COLO668 (cell line): Measurements from ENCODE around the gene XPO6.

Source experiments
- DNase-seq: peaks from one replicate; lab custom pipeline; 2025; ENCODE audit not compliant: unreplicated experiment; lab: John Stamatoyannopoulos, UW

The XPO6 gene

DNA sequence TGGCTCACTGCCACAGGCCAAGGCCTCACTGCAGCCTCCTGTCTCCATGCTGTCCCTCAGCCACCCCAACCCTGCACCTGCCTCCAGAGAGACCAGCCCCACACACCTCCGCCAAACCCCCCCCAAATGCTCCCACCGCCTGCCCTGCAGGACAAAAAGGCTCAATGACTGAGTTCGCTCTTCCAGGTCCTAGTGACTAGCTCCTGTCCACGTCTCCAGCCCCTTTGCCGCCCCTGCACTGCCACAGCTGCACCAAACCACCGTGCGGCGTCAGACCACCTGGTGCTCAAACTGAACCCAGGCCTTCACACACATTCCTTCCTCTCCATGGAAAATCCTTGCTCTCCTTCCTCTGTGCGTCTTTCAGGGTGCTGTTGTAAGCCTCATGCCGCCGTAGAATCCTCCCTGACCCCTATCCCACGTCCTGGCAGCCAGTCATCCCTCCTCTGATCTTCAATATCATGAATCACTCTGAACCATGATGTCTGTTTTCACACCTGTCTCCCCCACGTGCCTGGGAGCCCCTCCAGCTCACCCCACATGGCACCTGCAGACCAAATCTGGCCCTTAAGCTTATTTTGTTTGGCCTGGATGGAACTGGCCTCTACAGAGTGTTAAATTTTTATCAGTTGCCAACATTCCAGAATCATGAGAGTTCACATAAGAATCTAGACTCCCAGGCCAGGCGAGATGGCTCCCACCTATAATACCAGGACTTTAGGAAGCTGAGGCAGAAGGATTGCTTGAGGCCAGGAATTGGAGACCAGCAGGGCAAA is 144.0 kb downstream of the XPO6 start:
- DNase-seq = no peak

DNA sequence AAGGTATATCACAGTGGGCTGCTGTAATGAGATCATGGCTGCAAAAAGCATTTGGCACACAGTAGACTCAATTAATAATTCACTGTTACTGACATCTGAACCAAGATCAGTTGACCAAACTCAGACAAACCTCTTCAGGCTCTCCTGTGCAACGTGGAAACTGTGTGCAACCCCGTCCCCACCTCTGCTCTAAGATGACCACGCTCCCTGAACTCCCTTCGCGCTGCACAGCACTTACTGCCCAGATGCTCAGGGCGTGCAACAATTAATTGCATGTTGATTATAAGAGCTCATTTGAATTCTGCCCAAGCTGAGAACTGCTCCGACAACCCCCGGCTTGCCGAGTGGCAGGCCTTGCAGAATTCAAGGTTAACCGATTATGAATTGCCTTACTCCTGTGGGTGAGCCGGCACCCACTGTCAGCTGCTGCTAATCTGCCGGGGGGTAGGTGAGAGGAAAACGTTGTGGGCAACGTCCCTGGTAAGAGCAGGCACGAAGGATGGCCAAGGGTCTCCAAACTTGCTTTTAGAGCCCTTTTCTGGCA is 147.0 kb downstream of the XPO6 start:
- DNase-seq = no peak

DNA sequence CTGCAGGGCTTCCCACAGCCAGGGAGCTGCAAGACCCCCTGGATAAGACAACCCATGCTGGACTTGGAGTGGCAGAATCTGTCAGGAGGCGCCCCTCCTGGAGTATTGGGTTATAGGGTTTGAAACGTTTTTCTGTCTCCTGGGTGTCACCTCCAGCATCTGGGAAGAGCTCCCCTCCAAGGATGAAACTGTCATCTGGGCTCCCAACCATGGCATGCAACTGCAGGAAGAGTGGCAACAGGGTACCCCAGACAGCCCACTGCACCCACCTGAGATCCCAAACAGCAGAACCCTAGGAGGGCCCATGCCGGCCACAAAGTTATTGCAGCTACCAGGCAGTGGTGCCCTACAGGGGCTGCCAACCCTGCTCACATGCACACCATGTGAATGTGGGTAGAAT is 147.6 kb downstream of the XPO6 start:
- no peak for DNase-seq

DNA sequence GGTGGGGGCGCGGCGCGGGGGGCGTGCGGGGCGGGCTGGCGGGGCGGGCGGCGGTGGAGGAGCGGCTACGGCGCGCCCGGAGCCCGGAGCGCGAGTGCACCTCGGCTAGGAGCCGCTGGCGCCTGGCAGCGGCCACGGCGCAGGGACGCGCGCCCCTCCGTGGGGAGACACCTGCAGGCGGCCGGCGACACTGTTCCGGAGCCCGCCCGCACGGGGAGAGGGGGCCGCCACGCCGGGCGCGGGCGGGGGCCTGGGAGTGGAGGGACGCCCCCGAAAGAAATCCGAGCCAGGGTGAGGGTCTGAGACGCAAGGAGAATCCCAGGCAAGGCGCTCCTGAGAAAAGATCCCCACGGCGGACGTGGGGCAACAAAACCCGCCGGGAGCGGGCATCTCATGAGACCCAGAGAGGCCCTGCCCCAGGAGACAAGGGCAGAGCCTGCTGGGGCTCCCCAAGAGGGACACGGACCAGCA is 148.1 kb downstream of the XPO6 start, which contains the start of gene GSG1L:
Gene GSG1L (minus strand): TSS at position 124 of the 471 bp plus-strand sequence. CDS start 290 bp downstream, outside the sequence.
- peak; percentile 35 for DNase-seq

DNA sequence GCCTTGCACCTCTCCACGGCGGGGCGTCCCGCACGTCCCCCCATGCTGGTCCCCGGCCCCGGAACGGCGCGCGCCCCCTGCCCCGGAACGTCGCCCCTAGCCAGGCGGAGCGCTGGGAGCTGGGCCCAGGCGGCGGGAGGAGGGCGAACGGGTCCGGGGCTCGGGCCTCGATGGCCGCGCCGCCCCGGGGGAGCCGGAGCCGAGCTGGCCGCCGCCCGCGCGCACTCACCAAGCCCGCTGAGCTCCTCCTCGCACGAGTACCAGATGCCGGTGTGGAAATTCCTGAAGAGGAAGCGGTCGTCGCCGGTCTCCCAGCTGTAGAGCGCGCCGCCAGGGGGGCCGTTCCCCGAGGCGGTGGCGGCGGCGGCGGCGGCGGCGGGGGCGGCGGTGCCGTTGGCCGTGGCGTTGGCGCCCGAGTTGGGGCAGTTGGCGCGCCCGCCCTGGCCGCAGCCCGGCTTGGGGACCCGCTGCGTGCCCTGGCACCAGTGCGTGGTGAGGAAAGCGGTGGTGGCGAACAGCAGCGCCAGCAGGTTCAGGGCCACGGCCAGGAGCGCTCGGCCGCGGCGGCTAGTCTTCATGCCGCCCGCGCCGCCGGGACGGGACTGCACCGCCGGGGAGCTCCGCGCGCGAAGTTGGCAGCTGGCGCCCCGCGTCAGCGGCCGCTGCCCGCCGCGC is 148.8 kb downstream of the XPO6 start:
- peak; percentile 35 for DNase-seq

DNA sequence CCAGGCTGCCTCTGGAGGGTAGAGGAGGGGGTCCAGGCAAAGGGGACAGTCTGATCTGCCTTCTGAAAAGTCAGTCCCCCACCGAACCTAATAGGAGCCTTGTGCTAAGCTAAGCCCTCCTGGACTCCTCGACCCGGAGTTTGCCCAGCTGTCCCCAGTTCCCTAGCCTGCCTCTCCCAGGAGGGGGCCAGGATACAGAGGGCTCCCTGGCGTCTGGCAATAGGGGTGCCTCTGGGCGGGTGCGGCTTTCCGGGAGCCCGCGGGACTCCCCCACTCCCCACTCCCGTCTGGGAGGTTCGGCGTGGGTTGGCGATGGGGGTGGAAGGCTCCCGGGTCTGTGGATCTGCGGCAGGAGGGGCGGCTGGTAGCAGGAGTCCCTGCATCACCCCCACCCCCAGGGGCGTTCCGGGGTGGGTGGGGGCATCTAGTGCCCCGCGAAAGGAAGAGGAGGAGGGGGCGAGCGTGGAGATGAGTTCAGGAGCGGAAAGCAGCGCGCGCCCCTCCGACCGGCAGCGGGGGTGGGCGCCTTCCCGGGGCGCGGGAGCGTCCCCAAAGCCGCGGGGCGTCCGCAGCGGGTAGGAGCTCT is 149.4 kb downstream of the XPO6 start:
- no peak for DNase-seq

DNA sequence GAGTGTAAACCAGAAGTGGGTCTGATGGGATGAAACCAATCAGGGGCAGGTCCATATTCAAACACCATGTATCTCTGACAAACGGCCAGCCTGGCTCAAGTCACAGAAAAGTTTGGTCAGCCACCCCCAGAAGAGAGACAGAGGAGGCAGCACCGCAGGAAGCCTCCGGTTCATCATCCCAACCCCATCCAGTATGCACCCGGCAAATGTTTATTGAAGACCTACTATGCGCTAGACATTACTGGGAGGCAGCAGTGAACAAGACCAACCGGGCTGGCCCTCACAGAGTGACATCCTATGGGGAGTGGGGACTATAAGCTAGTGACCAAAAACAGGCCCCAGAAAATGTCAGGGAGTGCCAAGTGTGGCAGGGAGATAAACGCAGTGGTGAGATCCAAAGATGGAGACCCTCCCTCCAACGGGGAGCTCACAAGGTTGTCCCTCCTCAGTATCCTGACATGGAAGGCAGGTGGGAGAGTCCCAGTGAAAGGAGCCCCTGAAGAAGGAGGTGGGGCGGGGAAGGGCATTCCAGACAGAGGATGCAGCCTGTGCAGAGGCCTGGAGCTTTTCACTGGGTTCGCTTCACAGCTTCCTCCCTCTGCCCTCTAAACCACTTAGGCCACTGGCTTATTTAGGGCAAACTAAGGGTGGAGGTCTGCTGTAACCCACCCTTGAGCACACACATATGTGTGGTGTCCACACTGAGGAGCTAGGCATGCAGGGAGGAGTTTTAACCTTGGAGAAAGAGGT is 150.2 kb downstream of the XPO6 start:
- DNase-seq = no peak

DNA sequence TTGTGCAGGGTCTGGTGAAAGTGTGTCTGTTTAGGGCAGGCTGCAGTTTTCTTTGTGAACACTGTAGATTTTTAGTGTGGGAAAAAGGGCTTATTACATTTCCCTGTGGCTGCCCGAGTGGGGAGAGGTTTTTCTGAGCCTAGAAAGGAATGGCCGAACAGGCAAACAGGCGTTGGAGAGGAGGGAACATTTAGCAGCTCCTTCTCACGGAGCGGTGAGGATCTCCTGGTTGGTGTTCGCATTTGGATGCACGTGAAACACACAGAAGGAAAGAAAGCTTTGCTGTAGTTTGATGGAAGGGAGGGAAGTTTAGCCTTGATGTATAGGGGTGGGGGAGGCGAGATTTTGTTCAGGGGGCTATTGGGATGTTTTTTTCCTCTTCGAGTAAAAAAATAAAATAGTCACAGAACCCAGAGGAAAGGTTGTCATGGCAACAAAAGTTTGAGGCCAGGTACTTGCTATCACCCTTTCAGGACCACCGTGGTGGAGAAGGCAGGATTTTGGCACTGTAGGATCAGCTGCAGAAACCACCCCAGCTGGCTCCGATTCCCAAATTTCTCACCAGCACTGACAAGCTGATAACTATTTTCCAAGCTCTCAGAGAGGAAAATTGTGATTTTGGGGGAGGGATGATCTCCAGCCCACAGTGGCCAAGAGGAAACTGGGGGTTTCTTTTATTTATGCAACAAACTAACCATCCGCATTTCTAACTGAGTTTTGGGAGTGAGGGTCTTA is 151.8 kb downstream of the XPO6 start:
- no peak for DNase-seq

DNA sequence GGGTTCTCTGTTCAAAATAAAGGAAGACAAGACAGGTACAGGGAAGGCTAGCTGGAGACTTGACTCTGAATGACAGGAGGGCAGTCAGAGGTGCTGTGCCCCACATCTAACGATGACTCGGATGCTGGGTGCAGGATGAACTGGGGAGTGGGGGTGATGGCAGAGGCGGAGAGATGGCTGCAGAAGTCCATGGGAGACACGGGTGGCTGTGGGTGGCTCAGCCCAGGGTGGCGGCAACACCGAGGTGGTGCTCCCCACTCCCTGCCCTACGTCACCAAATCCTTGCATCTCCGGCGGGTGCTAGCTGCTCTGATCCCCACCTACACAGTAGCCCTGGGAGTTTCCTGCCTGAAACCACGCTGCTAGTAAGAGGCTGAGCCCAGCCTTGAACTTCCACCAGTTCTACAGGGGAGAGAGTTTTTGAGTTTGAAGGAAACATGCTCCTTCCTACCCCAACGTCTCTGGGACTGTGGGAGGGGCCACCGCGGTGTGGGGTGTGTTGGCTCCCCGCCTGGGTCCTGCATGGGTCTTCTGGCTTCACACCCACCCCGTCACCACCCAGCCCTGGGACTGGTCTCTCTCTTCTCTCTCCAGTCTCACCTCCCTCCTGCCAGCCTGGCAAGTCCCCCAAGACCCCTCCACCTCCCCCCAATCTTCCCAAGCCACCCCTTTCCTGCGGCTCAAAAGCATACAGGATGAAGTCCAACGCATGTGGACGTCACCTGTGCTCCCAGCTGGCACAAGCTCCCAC is 152.8 kb downstream of the XPO6 start:
- no peak for DNase-seq

DNA sequence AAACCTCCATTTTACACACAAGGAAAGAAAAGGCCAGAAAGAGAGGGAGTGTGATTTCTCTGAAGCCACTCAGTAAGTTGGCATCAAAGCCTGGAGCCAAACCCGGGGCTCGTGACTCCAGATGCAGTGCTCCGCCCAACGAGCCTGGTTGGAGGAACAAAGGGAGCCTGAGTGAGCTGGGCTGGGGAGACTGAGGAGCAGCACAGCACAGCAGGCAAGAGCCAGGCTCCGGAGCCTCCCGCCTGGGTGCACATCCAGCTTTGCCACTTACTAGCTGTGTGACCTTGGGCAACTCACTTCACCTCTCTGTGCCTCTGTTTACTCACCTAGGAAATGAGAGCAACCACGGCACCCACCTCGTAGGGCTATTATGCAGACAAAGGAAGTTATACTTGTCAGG is 153.8 kb downstream of the XPO6 start:
- DNase-seq = no peak

DNA sequence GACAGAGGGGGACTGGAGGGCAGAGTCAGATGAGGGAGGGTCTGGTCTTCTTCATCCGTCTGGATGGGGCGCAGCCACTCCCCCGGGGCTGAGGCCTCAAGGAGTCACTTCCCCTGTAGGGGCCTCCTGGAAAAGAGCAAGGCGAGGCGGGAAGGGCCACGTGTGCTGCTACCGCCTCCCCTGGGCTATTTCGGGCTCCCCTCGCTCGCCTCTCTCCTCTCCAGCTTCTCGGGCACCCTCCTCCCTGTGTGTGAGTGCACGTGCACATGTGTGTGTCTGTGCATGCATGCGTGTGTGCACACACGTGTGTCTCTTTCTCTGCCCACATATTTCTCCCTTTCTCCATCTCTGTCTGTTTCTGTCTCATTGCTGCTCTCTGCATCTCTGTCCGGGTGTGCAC is 158.3 kb downstream of the XPO6 start:
- DNase-seq = no peak

DNA sequence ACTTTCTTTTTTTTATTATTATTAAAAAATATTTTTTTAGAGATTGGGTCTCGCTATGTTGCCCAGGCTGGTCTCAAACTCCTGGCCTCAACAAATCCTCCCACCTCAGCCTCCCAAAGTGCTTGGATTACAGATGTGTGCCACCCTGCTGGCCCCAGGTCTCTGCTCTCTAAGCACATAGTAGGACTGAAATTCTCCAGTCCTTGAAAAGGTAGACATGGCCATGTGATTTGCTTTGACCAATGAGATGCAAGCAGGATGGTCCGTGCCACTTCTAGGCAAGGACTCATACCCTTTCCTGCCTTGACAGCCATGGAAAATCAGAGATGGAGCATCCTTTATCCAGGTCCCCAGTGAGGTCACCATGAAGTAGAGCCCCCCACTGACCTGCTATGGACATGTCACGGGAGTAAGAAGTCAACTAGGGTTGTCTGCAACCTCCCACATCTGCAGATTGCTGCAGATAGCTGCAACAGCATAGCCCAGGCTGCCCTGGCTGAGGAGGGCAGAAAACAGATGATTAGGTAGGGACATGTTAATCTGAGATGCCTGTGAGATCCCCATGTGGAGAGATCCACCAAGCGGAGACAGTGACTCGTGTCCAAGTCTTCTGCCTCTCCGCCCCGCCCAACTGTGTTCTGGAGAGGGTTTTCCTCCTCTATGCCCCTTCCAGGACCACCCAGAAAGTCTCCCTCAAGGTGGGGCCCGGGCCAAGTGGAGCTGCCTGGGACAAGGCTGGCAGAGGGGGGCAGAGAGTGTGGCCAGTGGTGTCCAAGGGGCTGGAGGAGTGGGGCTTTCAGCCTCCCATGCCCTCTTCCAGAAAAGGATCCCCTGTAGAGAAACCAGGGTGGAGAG is 159.3 kb downstream of the XPO6 start:
- DNase-seq = no peak

DNA sequence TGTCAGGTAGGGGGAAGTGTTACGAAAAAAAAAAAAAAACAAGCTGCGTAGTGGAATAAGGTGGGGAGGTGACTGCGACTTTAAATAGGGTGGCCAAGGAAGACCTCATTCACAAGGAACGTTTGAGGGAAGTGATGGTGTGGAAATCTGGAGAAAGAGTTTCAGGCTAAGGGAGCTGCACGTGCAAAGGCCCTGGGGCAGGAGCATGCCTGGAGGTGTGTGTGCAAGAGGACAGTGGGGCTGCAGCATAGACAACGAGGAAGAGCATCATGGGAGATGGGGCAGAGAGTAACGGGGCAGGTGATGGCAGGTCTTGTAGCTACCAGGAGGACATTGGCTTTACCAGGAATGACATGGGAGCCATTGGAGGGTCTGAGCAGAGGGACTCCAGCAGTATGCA is 160.3 kb downstream of the XPO6 start:
- DNase-seq = no peak
